GM19240 (cell line): ENCODE results near the gene LRP5.

Experiments
- DNase-seq: peaks from one replicate; pipeline ENCODE4 v3.0.0; 2011; ENCODE audit warnings: low spot score; ENCODE audit not compliant: insufficient read length

LRP5 gene

GRCh38 chr11:68345776-68346461 lies 33.5 kb downstream of the LRP5 start:
- DNase-seq, result no peak

- no peak for DNase-seq
Observed at GRCh38 chr11:68346462-68346790, 34.0 kb downstream of the LRP5 start.

- no peak for DNase-seq
Observed at GRCh38 chr11:68347345-68347744, 35.0 kb downstream of the LRP5 start.

- no peak for DNase-seq
Observed at GRCh38 chr11:68347841-68348240, 35.5 kb downstream of the LRP5 start.

- DNase-seq, result no peak
Observed at GRCh38 chr11:68349461-68350249, 37.3 kb downstream of the LRP5 start.

GRCh38 chr11:68350759-68351449 lies 38.5 kb downstream of the LRP5 start:
- DNase-seq, result no peak

GRCh38 chr11:68351450-68352275 lies 39.3 kb downstream of the LRP5 start:
- DNase-seq, result no peak

- DNase-seq, result no peak
Observed at GRCh38 chr11:68352591-68352990, 40.2 kb downstream of the LRP5 start.

- DNase-seq, result no peak
Observed at GRCh38 chr11:68353118-68353517, 40.7 kb downstream of the LRP5 start.

- no peak for DNase-seq
Observed at GRCh38 chr11:68353669-68354068, 41.3 kb downstream of the LRP5 start.

GRCh38 chr11:68354148-68354872 lies 41.9 kb downstream of the LRP5 start:
- no peak for DNase-seq

- no peak for DNase-seq
Observed at GRCh38 chr11:68355471-68355870, 43.1 kb downstream of the LRP5 start.

GRCh38 chr11:68357568-68357967 lies 45.2 kb downstream of the LRP5 start:
- DNase-seq, result no peak

GRCh38 chr11:68358416-68358815 lies 46.0 kb downstream of the LRP5 start:
- no peak for DNase-seq

GRCh38 chr11:68361702-68362101 lies 49.3 kb downstream of the LRP5 start:
- DNase-seq, result no peak

- no peak for DNase-seq
Observed at GRCh38 chr11:68362801-68363379, 50.5 kb downstream of the LRP5 start.

- no peak for DNase-seq
Observed at GRCh38 chr11:68363776-68364175, 51.4 kb downstream of the LRP5 start.

- no peak for DNase-seq
Observed at GRCh38 chr11:68364581-68364980, 52.2 kb downstream of the LRP5 start.

- DNase-seq, result no peak
Observed at GRCh38 chr11:68365943-68366435, 53.6 kb downstream of the LRP5 start.

- DNase-seq, result no peak
Observed at GRCh38 chr11:68367252-68367651, 54.9 kb downstream of the LRP5 start.
